Inflammatory macrophage treated with lipopolysaccharide for 1 hour (primary cell): Measurements from ENCODE around the gene SYNE3.

Experiments
- DNase-seq, 2 donors: peaks; one replicate each; pipeline ENCODE4 v3.0.0-alpha.2; 2020 to 2022

Gene SYNE3

DNA sequence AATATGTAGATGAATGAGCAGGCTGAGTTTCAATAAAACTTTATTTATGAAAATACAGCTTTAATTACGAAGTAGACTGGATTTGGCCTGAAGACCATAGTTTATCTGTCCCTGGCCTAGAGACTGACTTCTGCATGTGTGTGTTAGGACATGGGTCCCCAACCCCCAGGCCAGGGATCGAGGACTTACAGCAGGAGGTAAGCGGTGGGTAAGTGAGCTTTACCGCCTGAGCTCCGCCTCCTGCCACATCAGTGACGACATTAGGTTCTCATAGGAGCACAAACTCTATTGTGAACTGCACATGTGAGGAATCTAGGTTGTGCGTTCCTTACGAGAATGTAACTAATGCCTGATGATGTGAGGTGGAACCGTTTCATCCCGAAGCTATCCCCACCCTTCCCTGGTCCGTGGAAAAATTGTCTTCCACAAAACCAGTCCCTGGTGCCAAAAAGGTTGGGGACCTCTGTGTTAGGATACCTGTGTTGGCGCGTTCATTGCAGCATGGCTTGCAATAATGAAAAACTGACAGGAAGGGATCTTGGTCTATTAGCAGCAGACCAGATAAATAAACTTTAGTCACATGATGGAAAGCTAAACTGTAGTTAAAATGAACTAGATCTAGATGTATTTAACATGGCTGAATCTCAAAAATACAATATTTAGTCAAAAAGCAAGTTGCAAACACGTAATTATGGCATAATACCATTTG lies 22.5 kb upstream of the SYNE3 start:
- DNase-seq: no peak

DNA sequence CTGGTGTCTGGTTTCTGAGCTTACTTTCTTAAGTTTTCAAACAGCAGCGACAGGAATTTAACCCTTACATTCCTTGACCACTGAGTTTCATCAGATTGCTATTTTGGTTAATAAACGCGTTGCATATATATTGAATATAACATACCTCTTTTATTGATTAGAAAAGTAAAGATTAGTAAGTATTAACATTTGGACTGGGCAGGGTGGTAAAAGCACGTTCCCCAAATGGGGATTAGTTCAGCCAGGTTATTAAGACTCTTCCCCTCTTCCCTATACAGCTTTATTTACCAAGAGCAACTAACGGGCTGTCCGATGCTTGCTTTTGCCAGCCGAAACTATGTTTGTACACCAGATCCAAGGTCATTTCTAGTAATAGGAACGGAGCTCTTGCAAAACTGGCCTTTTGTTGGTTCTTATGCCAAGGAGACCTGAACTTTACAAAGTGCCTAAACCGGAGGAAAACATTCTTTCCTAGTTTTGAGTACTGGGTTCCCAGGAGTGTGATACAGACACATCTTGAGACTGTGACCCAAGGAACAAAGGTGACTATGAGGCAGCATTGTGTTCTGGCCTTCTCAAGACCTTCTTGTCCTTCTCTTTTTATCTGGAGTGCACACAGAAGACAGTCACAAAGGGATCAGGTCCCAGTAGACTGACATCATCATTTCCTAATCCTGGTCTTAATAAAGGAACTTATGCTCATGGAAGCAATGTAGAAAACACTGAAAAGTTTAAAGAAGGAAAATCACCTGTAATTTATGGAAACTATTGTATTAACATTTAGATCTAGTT lies 21.0 kb upstream of the SYNE3 start:
- no peak for DNase-seq

DNA sequence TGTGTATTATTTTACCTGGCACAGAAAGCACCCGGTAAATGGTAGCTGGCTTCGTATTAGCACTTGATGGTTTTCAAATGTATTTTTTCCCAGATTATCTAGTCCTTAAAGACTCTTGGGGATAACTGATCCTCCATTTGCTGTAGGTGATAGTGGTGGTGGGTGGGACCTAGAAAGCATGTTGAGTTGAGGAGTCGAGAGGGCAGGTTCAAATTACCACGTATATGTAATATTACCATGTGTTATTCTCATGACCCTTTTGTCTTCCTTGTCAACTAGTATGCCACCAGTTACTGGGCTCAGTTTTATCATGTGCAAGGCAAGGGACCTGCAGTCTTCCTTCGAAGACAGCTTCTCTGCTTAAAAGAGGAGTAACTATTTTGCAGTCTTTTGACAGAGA lies 20.2 kb upstream of the SYNE3 start:
- DNase-seq: no peak

DNA sequence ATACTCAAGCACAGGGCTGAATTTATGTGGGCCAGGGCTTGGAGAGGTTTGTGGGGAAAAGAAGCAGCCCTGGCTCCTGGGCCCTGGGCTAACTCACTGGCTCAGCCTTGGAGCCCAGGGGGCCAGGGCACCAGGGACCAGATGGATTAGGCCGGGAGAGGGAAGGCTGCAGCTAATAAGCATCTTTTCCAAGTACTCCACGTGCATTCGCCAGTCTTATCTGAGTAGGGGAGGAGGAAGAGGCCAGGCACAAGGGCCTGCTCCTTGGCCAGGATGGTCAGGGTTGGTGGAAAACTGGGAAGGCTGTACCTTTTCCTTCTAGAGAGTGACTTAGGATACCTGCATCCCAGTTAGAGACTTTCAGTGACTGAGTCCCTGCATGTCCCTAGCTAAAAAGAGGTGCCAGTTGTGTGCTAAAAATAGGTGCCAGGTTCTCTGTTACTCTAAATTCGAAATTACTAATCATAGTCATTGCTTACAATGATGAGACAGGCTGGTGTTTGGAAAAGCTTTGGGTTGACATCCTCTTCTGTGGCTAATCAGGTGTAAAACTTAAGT lies 19.7 kb upstream of the SYNE3 start:
- no peak for DNase-seq

DNA sequence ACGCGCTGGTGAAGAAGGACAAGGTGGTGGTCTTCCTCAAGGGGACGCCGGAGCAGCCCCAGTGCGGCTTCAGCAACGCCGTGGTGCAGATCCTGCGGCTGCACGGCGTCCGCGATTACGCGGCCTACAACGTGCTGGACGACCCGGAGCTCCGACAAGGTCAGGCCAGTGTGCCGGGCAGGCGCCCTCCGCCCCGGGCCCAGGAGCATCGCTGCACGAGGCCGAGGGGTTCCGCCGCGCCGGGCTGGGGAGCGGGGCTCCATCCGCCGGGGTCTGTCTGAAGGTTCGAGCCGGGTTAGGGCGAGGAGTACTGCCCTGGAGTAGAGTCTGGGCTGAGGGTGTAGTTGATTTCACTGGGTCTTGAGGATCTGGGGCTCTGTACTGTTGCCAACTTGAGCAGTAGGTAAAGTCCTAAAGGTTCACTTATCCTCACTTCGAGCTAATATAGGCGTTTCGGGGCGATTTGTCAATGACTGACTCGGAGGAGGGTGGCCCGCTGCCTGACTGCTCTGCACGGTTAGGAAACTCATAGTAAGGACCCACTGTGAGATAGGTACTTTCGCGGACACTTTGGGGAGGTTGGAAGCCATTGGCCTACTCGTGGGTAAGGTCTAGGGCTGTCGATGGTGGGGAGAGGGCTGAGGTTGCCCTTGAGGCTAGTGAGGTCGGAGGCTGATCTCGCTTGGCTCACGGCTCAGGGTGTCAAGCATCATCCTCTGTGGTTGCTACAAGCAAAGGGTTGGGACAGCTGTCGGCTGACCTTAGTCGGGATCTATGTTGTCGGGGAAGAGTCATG lies 19.0 kb upstream of the SYNE3 start:
- DNase-seq: no peak

DNA sequence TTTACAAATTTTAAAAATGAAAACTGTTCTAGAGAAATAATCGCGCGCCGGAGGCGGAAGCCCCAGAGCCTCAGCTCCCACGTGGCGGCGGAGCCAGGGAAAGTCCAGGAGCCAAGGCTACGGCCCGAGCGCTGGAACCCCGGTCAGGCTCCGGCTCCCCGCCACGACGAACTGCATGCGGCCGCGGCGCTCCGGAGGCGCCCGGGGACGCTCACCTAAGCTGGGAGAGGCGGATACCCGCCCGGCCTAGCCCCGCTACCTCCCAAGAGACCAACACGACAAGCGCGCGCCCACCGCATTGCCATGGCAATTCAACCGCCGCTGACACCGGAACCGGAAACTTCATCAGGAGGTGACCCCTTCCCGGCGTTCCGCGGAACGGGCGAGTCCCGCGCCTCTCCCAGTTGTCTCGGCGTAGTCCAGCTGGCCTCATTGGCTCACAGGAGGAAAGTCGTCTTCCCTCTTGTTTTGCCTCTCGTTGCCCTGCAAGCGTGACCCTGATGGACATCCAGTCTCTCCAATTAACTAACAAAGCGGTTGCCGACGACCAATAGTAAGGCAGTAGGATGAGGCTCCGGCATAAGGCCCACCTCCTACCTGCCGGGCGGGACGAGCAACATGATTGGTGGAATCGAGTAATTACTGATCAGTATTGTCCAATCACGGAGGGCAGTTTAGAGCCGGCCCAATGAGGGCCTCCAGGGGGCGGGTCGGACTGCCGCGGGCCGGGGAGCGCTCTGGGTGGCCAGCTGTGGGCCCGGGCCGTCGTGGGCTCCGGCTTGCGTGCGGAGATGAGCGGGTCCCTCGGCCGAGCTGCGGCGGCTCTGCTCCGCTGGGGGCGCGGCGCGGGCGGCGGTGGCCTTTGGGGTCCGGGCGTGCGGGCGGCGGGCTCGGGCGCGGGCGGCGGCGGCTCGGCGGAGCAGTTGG lies 18.1 kb upstream of the SYNE3 start, which contains the start of gene GLRX5:
Gene GLRX5 (plus strand): TSS at position 752 of the 927 bp plus-strand sequence. CDS start 40 bp downstream, at position 792.
- DNase-seq: peak; percentile 99 to 100

DNA sequence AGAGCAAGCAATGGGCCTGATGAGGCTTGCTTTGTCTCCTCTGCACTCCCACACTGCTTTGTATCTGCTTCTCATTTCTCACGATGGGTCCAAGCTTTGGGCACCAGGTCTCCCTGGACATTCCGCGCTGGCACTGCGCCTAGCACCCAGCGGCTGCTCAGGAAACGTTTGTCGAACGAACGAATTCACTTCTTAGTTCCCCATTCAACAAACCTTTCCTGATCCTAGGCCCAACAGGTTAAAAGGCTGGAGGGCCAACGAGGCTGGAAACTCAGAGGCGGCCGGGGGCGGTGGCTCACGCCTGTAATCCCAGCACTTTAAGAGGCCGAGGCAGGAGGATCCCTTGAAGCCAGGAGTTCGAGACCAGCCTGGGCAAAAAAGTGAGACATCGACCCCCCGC lies 17.4 kb upstream of the SYNE3 start:
- peak in 1 of 2 donors; percentile 41 for DNase-seq

DNA sequence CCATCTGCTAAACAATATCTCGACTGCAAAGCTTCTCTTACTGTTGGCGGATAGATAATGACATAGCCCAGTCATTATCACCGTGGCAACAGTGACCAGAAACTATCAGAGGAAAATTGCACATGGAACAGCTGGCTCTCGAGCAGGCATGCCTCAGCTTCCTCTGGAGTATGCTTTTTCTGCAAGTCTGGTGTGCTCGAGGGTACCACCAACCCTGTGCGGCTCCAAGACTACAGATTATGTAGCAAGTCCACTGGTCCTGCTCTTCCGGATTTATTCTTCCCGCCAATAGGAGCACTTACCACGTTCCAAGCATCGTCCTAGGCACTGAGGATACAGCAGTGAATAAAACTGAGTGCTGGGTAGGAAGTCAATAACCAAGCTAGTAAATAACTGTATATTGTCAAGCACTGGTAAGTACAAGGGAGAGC lies 17.0 kb upstream of the SYNE3 start:
- no peak for DNase-seq

DNA sequence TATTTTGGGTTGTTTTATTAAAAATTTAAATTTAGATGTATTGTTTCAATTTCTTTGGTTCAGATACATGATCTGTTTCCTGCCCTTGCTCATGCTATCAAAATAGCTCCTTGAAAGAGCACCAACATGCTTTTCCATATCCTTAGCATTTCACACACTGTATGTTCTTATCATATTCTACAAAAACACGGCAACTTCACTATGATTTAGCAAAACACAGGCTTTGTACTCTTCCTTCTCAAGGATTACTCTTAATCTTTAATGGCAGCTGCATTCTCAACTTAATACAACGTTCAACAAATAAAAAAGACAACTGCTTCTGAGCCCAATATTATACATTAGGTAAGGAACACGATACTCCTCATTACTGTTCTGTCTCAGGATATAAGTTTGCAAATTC lies 15.5 kb upstream of the SYNE3 start:
- DNase-seq: no peak

DNA sequence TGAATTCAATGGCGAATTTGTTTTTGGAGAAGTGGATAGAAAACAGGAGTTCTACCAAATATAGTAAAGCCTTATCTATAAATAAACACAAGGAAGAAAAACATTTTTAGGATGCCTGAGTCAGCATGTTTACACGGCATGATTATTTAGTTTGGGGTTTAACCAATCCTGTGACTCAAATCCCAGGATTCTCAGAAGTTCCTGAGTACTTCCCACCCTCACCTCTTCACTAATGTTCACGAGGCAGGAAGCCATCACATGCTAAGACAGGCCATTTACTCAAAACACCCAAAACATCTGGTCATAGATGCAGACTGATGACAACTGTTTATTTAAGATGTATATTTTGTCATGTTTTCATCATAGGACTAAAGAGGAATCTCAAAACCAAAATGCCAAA lies 15.0 kb upstream of the SYNE3 start:
- DNase-seq: peak in 1 of 2 donors; percentile 59

DNA sequence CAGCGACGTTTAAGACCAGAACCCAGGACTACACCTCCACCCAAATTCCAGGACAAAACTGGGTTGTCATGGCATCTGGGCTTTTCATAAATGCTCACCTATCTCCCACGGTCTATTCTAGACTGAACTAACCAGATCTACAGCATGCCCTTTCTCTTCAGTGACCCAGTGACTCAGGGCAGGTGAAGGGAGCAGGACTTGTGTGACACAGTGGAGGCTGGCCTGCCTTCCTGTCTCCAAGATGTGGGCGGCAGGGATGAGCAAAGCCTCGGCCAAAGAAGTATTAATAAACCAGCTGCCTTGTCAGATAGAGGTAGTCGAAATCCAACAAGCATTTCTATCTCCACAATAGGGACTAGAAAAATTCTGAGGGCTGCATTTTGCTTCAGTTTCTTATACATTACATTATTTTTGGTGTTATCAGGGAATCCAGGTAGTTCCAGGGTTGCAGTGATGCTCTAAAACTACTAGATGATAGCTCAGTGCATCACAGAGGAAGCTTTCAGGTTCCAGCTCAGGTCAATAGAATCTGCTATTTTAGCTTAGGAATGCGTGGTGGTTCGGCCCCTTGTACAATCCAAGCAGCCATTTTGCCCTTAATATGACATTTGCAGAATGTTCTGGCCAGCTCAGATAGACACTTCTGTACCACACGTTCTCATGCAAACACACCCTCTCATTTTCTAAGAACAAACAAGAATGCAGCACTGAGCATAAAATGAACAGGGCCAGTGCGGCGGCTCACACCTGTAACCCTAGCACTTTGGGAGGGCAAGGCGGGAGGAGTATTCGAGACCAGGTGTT lies 14.2 kb upstream of the SYNE3 start:
- no peak for DNase-seq

DNA sequence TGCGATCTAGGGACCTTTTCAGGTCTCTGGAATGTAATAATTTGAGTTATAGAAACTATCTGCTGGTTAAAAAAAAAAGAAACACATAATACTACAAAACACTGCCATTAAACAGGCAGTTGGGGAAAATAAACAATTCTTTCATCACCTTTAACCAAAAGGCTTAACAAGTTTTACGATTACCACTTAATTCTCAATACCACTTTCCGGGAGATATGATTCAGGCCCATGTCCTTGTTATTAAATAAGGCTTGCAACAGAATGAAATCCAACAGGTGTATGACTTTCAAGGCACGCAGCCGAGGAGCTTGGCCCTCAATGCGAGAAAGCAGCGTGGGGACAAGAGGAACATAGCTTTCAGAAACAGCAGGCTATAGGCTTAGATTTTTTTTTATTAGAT lies 12.8 kb upstream of the SYNE3 start:
- no peak for DNase-seq

DNA sequence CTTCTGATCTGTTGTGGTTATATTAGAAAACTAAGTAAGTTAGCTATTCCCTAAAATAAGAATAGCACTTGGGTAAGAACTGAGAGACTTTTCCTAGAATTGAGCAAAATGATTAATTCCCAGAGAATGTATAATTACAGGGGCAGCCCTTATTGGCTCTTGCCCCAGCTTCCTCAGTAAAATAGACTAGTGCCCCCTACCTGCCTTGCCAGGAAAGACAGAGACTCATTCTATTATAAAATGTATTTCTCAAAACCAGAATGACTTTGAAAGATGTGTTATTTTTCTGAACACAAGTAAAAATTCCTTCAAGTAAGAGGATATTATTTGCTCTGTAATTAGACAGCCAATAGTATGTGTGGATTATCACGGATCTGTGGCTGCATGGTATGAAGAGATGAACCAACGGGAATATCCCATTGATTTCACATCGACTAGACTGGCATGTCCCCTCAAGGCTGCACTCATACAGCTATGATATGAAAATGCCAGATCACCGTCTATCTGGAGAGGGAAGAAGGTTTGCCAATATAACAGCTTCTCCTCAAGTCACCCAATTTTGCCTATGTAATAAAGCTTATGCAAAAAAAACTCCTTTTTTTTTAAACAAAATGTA lies 11.0 kb upstream of the SYNE3 start:
- peak in 1 of 2 donors; percentile 80 for DNase-seq

DNA sequence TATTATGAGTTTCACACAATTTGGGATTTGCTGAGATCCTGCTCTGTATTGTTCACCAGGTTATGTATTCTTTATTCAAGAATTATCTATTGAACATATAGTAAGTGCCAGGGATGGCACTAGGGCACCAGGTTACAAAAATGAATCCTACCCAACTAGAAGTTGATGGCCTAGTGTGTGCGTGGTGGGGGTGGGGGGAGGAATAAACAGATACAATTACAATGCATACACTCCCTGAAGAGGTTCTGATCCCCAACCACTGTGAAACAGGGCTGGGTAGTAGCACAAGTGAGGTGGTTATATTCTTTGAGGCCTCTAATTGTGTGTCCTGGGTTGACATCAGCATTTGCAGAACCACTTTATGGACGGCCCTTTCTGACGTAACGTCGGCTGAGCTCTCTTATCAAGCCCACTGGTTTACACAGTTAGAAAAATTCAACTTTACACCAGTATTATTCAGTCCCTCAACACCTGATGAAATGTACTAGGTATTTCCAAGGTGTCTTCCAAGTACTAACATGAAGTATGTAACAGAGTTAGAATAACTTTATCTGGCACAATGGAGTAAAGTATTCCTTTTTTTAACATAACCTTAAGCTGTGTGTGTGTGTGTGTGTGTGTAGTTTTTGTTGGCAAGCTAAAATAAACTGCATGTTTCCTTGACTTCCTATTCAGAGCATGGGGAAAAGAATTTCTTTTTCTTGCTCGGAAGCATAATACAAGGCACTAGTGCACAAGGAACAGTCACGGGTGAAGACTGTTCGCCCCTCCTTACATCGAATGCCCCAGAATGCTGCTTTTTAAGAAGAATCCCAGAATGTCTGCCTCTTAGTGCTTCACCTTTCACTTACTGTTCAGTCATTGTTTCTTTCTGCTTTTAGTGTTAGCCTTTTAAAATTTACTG lies 10.3 kb upstream of the SYNE3 start:
- no peak for DNase-seq

DNA sequence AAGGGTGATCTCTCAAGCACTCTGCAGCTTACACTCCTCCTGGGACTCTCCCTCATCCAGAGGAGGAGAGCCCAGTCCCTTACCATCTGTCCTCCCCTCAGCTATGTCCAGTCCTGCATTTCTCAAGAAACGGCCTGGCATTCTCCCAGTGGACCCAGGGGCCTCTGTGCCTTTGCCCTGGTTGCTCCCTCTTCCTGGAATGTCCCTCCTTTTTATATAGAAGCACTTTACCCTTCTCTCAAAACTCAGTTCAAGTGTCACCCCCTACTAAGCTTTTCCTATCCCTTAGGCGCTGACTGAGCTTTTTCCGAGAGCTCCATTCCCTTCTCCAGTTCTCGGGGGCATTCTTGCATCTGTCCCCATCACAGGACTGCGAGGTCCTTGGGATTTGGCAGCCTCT lies 9.5 kb upstream of the SYNE3 start:
- DNase-seq: no peak

DNA sequence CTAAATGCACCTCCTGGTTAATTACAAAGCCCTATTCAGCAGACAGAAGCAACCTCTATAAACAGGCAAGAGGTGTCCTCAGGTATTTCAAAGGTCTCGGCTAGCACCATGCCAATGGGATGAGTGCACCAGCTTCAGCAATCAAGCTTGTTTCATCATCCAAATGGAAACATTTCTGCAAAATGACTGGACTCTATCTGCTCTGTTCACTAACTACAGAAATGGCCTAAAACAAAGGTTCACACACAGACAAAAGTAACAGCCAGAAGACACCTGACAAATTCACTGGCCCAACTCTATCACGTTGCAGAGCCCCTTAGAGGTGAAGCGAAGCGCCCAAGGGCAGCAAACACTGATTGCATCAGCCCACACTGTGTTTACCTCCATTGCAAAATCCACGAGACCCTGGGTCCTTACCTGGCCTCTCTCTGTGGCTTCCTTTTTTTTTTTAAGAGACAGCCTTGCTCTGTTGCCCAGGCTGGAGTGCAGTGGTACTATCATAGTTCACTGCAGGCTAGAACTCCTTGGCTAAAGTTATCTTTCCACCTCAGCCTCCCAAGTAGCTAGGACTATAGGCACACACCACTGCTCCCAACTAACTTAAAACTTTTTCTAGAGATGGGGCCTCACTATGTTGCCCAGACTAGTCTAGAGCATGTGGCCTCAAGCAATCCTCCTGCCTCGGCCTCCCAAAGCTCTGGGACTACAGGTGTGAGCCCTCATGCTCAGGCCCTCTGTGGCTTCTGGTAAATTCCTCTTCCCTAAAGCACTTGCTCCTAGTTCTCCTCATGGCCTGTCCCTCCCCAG lies 8.5 kb upstream of the SYNE3 start:
- no peak for DNase-seq

DNA sequence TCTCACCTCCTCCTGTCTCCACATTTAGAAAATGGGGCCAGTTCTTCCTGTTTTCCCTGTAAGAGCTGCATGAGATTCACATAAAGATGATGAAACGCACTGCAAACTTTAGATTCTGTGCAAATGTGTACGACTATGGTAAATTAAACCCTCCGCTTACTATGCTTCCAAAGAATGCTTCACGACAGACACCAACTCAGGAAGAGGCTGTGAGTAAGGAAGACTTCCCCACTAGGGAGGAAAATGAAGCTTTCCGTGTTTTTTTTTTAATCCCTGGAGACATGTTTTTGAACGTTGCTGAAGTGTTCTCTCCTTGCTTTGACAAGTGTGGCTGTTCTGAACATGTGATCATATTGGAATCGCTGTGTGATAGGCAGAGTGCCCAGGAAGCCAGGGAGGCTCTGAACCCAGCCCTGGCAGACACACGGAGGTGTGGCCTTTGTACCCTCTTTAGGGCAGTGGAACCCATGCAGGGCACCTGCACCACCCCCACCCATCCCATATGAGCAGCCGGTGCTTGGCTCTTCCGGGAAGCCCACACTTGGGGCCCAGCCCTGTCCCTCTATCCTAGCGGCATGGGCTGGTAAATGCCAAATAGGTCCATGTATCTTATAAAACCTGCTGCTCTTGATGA lies 7.5 kb upstream of the SYNE3 start:
- peak in 1 of 2 donors; percentile 33 for DNase-seq
